ENCODE results near the gene SDK1. TPM values are rescaled to one million over a fixed set of nuclear protein-coding genes. Genes with fewer than 3 reads are reported as not detected.

SDK1 gene
- total RNA-seq, 2 experiments from 2014 or later = 0.25 to 0.78 TPM

DNA sequence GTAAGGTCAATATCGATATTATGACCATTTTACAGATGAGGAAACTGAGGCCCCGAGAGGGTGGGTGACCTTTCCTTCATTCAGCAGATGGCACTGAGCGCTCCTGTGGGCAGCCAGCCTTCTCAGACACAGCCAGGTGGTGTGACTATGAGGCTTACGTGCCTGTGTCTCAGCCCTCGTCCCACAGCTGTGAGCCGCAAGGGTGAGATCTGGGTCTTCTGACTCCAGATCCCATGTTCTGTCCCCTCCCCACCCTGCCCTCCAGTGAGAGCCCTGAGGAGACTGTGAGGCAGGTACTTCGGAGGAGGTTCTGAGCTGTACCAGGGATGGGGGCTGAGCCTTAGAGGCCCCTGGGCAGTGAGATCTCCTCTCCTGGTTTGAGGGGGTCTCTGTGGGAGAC, 767.2 kb downstream of the SDK1 start:
- TF ChIP-seq, protein P1, sequence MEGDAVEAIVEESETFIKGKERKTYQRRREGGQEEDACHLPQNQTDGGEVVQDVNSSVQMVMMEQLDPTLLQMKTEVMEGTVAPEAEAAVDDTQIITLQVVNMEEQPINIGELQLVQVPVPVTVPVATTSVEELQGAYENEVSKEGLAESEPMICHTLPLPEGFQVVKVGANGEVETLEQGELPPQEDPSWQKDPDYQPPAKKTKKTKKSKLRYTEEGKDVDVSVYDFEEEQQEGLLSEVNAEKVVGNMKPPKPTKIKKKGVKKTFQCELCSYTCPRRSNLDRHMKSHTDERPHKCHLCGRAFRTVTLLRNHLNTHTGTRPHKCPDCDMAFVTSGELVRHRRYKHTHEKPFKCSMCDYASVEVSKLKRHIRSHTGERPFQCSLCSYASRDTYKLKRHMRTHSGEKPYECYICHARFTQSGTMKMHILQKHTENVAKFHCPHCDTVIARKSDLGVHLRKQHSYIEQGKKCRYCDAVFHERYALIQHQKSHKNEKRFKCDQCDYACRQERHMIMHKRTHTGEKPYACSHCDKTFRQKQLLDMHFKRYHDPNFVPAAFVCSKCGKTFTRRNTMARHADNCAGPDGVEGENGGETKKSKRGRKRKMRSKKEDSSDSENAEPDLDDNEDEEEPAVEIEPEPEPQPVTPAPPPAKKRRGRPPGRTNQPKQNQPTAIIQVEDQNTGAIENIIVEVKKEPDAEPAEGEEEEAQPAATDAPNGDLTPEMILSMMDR (IDR thresholded peaks at IDR 0.05) = no peak
- no peaks in the 10 kb centered on the region for H3K36me3 Mint-ChIP-seq (ENCODE audit: low read depth)
- intact Hi-C loops (cut with micrococcal nuclease) = no loop called here
- ChIA-PET CTCF (no interaction called here), POLR2A (no interaction called here)
- H3K4me1 Mint-ChIP-seq (ENCODE audit: low read depth) = peaks cover 9% of the 10 kb centered on the region
- DNase-seq = no peak
- no peaks in the 10 kb centered on the region for H3K9me3 Mint-ChIP-seq
- no peak overlapping the region for H3K27ac Mint-ChIP-seq
- H3K4me3 Mint-ChIP-seq = no peak overlapping the region
- no peak for ATAC-seq
- H3K27me3 Mint-ChIP-seq = no peaks in the 10 kb centered on the region

DNA sequence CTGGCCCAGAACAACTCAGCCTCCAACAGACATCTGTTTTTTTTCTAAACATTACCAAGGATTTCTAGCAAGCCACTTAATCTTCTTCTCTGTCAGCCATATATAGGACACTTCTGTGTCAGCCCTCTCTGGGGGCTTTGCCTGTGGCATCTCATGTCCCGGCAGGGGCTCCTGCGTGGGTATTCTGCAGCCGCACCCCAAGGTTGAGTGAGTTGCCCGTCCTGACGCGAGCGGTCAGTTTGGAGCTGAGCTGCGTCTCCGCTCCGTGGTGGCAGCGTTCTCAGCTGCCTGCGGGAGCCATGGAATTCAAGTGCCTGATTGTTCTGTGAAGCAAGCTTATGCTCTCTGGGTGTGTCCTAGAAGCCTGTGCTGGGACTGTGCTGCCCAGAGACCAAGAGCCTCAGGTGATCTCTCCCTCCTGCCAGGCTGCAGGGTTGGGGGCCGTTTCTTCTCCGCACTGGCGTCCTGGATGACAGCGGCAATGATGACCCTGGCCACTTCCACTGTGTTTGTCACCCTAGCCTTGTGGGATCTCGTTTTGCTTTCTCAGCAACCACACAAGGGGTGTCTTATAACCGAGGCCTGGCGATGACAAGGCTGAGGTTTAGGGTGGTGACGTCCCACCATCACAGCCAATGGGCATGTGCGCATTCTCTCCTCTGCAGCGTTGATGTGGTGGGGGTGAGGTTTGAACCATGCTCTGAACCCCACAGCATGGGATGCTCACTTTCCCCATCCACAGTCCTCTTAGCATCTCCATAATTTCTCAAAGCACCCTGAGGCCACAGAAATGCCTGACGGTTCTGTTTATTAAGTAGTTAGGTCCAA, 768.4 kb downstream of the SDK1 start:
- Mint-ChIP-seq H3K4me3 (no peak overlapping the region), H3K9me3 (no peaks in the 10 kb centered on the region), H3K27me3 (no peaks in the 10 kb centered on the region), H3K4me1 (ENCODE audit: low read depth) (peaks cover 9% of the 10 kb centered on the region), H3K36me3 (ENCODE audit: low read depth) (no peaks in the 10 kb centered on the region), H3K27ac (no peak overlapping the region)
- DNase-seq = no peak
- POLR2A ChIA-PET = no interaction called here
- TF ChIP-seq, protein P1 (IDR thresholded peaks at IDR 0.05) = no peak
- ATAC-seq = no peak
- intact Hi-C loops (cut with micrococcal nuclease) = no loop called here
- CTCF ChIA-PET = no interaction called here

DNA sequence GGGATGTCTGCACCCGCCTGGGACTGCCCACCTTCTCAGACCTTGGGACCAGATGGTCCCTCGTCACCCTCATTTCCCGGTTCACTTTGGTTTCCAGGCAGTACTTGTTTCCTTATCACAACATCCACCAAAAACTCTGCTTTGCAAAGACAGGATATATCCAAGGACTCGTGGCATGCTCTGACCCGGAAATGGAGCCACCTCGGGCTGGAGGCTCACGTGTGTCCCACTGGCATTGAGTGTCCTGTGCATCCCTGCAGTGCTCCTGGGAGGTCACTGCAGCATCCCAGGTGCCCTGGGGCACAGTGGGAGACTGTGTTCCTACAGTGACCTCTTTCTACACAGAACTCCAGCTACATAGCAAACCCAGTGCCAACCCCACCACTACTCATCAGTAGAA, 769.2 kb downstream of the SDK1 start:
- TF ChIP-seq, protein P1 (IDR thresholded peaks at IDR 0.05) = no peak
- H3K36me3 Mint-ChIP-seq (ENCODE audit: low read depth) = no peaks in the 10 kb centered on the region
- POLR2A ChIA-PET = no interaction called here
- intact Hi-C loops (cut with micrococcal nuclease) = no loop called here
- CTCF ChIA-PET = no interaction called here
- ATAC-seq (no peak), DNase-seq (no peak)
- peaks cover 2% of the 10 kb centered on the region for H3K4me1 Mint-ChIP-seq (ENCODE audit: low read depth)
- H3K27me3 Mint-ChIP-seq = no peaks in the 10 kb centered on the region
- no peak overlapping the region for H3K27ac Mint-ChIP-seq
- H3K4me3 Mint-ChIP-seq = no peak overlapping the region
- H3K9me3 Mint-ChIP-seq = no peaks in the 10 kb centered on the region

DNA sequence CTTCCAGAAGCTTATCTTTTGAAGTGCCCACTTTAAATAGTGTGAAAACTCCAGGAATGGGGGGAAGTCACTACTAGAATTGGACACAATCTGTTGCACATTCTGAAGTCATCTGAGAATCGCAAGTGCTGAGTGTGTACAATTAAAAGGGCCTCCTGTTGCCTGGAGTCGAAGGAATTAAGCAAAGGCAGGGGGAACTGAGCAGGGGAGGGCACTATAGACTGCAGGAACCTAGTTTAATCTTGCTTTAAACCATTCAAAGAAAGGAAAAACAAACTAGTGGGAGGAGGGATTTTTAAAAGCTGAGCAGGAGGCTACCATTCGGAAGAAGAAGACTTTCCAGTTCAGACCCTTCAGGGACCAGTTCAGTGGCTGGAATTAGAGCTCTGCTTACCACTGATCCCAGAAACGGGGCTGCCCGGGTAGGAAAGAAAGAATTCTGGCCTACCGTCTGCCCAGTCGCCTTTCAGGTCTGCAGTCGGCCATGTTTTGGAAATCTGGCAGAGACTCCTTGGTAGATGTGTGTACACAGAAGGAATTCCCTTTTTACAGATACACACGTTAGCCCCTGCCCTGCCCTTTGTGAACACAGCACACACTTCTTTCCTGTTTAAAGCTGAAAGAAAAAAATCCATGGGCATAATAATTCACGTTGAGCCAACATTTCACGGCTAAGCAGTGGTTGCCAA, 770.5 kb downstream of the SDK1 start:
- no peaks in the 10 kb centered on the region for H3K4me1 Mint-ChIP-seq (ENCODE audit: low read depth)
- no peaks in the 10 kb centered on the region for H3K9me3 Mint-ChIP-seq
- DNase-seq (no peak), ATAC-seq (no peak)
- no peak overlapping the region for H3K4me3 Mint-ChIP-seq
- CTCF ChIA-PET = no interaction called here
- POLR2A ChIA-PET = no interaction called here
- TF ChIP-seq, protein P1 (IDR thresholded peaks at IDR 0.05) = no peak
- H3K27ac Mint-ChIP-seq = no peak overlapping the region
- H3K36me3 Mint-ChIP-seq (ENCODE audit: low read depth) = no peaks in the 10 kb centered on the region
- intact Hi-C loops (cut with micrococcal nuclease) = no loop called here
- no peaks in the 10 kb centered on the region for H3K27me3 Mint-ChIP-seq

DNA sequence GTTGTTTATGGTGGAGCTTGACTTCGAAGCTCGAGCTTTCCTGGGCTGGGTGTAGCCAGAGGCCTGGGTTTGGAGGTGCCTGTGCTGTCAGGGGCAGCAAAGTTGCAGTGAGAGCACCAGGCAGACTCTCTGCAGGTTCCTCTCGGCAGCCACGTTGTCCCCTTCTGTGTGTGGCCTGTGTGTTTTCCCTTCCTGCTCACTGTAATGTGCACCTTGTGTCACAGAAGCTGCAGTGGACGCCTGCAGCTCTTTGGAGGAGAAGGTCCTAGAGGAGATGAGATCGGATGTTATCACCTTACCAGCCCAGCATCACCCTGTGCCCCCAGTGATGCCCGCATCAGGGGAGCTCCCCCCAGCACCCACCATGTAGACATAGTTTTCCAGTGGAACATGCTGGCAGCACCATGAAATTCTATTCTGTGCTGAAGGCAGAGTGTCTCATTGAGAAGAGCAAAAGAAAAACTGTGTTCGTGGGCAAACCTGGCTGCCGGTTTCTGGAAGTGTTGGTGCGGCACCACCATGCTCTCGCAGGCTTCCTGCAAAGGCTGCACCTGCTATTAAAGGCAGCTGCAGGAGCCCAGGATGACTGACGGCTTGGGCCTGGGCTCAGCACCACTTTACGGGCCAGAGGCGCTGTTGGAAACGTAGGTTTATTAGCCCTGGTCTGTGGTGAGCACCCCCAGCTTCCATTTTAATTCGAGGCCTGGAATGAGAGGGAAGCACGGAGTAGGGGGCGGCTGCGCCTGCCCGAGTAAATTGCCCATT, 771.3 kb downstream of the SDK1 start:
- Mint-ChIP-seq H3K27me3 (no peaks in the 10 kb centered on the region), H3K36me3 (ENCODE audit: low read depth) (no peaks in the 10 kb centered on the region), H3K4me3 (no peak overlapping the region), H3K27ac (no peak overlapping the region), H3K4me1 (ENCODE audit: low read depth) (no peaks in the 10 kb centered on the region), H3K9me3 (no peaks in the 10 kb centered on the region)
- intact Hi-C loops (cut with micrococcal nuclease) = no loop called here
- POLR2A ChIA-PET = no interaction called here
- DNase-seq = no peak
- TF ChIP-seq, protein P1 (IDR thresholded peaks at IDR 0.05) = no peak
- ATAC-seq = no peak
- CTCF ChIA-PET = no interaction called here

Measured in activated CD8-positive, alpha-beta T cell treated with anti-CD3 and anti-CD28 coated beads for 36 hours (primary cell).